H1 (cell line): Measurements from ENCODE around the gene ARHGAP23. TPM values are rescaled to one million over a fixed set of nuclear protein-coding genes. Genes with fewer than 3 reads are reported as not detected.

Source experiments
- CTCF ChIA-PET: fragments of 300-600 bp; sonication (Branson Sonifier 250); formaldehyde crosslinking; loops from one replicate; lab custom pipeline; 2021; ENCODE audit not compliant: partially characterized antibody; lab: Charles Lee
- POLR2A ChIA-PET: fragments of 300-600 bp; sonication (Branson Sonifier 250); formaldehyde crosslinking; loops from one replicate; lab custom pipeline; 2021; ENCODE audit warnings: inconsistent platforms; ENCODE audit not compliant: partially characterized antibody; lab: Charles Lee
- DNase-seq, 2 experiments: peaks; one replicate each; pipeline versions ENCODE4 v3.0.0 to v3.0.0-alpha.2; 2010 to 2022; ENCODE audit warnings: low spot score in 2 of 2, low read depth in 1 of 2, mixed read lengths in 1 of 2
- FAIRE-seq: peaks from 2 replicates; lab custom pipeline; 2011; peaks lifted over from hg19 to GRCh38; lab: Jason Lieb, UNC
- H2AFZ ChIP-seq: 2 replicates; pipeline ENCODE4 v1.8.1; 2012; ENCODE audit warnings: low read length, inconsistent platforms
- H2AK5ac ChIP-seq: 2 replicates; pipeline ENCODE4 v1.6.1; 2013; ENCODE audit warnings: low read depth, low read length
- H2BK120ac ChIP-seq: replicated peaks from 2 replicates; pipeline ENCODE3; 2013; ENCODE audit warnings: low read depth, low read length, inconsistent platforms
- H2BK12ac ChIP-seq: 2 replicates; pipeline ENCODE4 v1.6.1; 2013; ENCODE audit warnings: low read depth, low read length
- H2BK15ac ChIP-seq: 2 replicates; pipeline ENCODE4 v1.6.1; 2013; ENCODE audit warnings: low read length
- H2BK20ac ChIP-seq: 2 replicates; pipeline ENCODE4 v1.6.1; 2013; ENCODE audit warnings: low read length
- H2BK5ac ChIP-seq: 2 replicates; pipeline ENCODE4 v1.6.1; 2013; ENCODE audit warnings: low read depth, low read length
- H3K14ac ChIP-seq: 2 replicates; pipeline ENCODE4 v1.6.1; 2013; ENCODE audit warnings: inconsistent platforms; ENCODE audit not compliant: insufficient read length
- H3K18ac ChIP-seq: 2 replicates; pipeline ENCODE4 v1.6.1; 2013; ENCODE audit warnings: low read length; ENCODE audit errors: extremely low read depth
- H3K23ac ChIP-seq: 2 replicates; pipeline ENCODE4 v1.6.1; 2013; ENCODE audit warnings: inconsistent platforms; ENCODE audit not compliant: insufficient read length
- H3K23me2 ChIP-seq: 2 replicates; pipeline ENCODE4 v1.6.1; 2013; ENCODE audit warnings: low read depth, low read length
- H3K27ac ChIP-seq: 2 replicates; pipeline ENCODE4 v1.6.1; 2011; ENCODE audit warnings: low read depth, low read length, inconsistent platforms
- H3K27me3 ChIP-seq, 4 experiments: replicated peaks in 1 of 4; 1 replicate in 1 of 4; 2 replicates in 3 of 4; pipeline versions ENCODE4 v1.6.1 to v1.8.1; 2011 to 2013; ENCODE audit warnings: low read length in 3 of 4, mild to moderate bottlenecking in 3 of 4, inconsistent platforms in 2 of 4, mixed read lengths in 2 of 4, moderate library complexity in 1 of 4; ENCODE audit not compliant: control insufficient read depth in 3 of 4, insufficient read depth in 3 of 4; ENCODE audit errors: extremely low read depth in 1 of 4
- H3K36me3 ChIP-seq, 4 experiments: 2 replicates each; pipeline versions ENCODE4 v1.6.1 to v1.8.1; 2011 to 2013; ENCODE audit warnings: mild to moderate bottlenecking in 4 of 4, low read length in 3 of 4, moderate library complexity in 2 of 4, control low read depth in 1 of 4, inconsistent platforms in 1 of 4; ENCODE audit not compliant: insufficient read depth in 4 of 4, control insufficient read depth in 2 of 4
- H3K4ac ChIP-seq: replicated peaks from 2 replicates; pipeline ENCODE3; 2013; ENCODE audit warnings: low read length, low read depth, mixed read lengths, inconsistent platforms; ENCODE audit not compliant: insufficient read length
- H3K4me1 ChIP-seq, 4 experiments: replicated peaks in 1 of 4; 1 replicate in 1 of 4; 2 replicates in 3 of 4; pipeline versions ENCODE4 v1.6.1 to v1.8.1; 2011 to 2013; ENCODE audit warnings: low read length in 3 of 4, inconsistent platforms in 2 of 4, mixed read lengths in 1 of 4; ENCODE audit not compliant: insufficient read depth in 4 of 4, control insufficient read depth in 3 of 4
- H3K4me2 ChIP-seq, 2 experiments: 2 replicates each; pipeline versions ENCODE4 v1.6.1 to v1.8.1; 2011 to 2013; ENCODE audit warnings: low read depth in 2 of 2, low read length in 2 of 2, control low read depth in 1 of 2, inconsistent platforms in 1 of 2, mild to moderate bottlenecking in 1 of 2; ENCODE audit not compliant: insufficient read depth in 1 of 2
- H3K4me3 ChIP-seq, 4 experiments: fragments of 200-600, 300-600 bp in 1 of 4; sonication (generic), shearing (Covaris generic), sonication (Bioruptor Twin) in 1 of 4; 2 replicates each; pipeline versions ENCODE4 v1.5.1 to v1.8.1; 2011 to 2016; ENCODE audit warnings: low read length in 4 of 4, low read depth in 3 of 4, control low read depth in 2 of 4, inconsistent platforms in 2 of 4, mild to moderate bottlenecking in 2 of 4, mixed read lengths in 1 of 4, moderate library complexity in 1 of 4; ENCODE audit not compliant: insufficient read depth in 2 of 4; ENCODE audit errors: extremely low read depth in 1 of 4
- H3K56ac ChIP-seq: replicated peaks from 2 replicates; pipeline ENCODE3; 2013; ENCODE audit warnings: low read depth, mild to moderate bottlenecking, mixed read lengths, low read length, inconsistent platforms; ENCODE audit not compliant: insufficient read length
- H3K79me1 ChIP-seq: 2 replicates; pipeline ENCODE4 v1.6.1; 2013; ENCODE audit warnings: low read depth, low read length, control low read depth
- H3K79me2 ChIP-seq, 2 experiments: 2 replicates each; pipeline versions ENCODE4 v1.6.1 to v1.8.1; 2012 to 2013; ENCODE audit warnings: low read length in 2 of 2, mild to moderate bottlenecking in 2 of 2, inconsistent platforms in 1 of 2; ENCODE audit not compliant: insufficient read depth in 2 of 2, control insufficient read depth in 1 of 2
- H3K9ac ChIP-seq, 4 experiments: replicated peaks in 1 of 4; 1 replicate in 1 of 4; 2 replicates in 3 of 4; pipeline versions ENCODE4 v1.6.1 to v1.8.1; 2011 to 2013; ENCODE audit warnings: low read depth in 3 of 4, low read length in 3 of 4, control low read depth in 2 of 4, mild to moderate bottlenecking in 2 of 4, moderate library complexity in 2 of 4, inconsistent platforms in 1 of 4; ENCODE audit errors: extremely low read depth in 1 of 4
- H3K9me3 ChIP-seq, 2 experiments: 2 replicates each; pipeline versions ENCODE4 v1.6.1 to v1.8.1; 2012 to 2013; ENCODE audit warnings: mild to moderate bottlenecking in 2 of 2, moderate library complexity in 2 of 2, control low read depth in 1 of 2, inconsistent platforms in 1 of 2, low read depth in 1 of 2, low read length in 1 of 2, mixed read lengths in 1 of 2; ENCODE audit not compliant: insufficient read depth in 2 of 2
- H4K20me1 ChIP-seq, 2 experiments: replicated peaks in 1 of 2; 2 replicates each; pipeline versions ENCODE3 to v1.8.1; 2011 to 2013; ENCODE audit warnings: inconsistent platforms in 2 of 2, low read length in 2 of 2, mild to moderate bottlenecking in 1 of 2; ENCODE audit not compliant: insufficient read depth in 2 of 2, control insufficient read depth in 1 of 2
- H4K5ac ChIP-seq: 2 replicates; pipeline ENCODE4 v1.6.1; 2013; ENCODE audit warnings: low read length, low read depth, mixed read lengths, inconsistent platforms; ENCODE audit not compliant: insufficient read length
- H4K8ac ChIP-seq: 2 replicates; pipeline ENCODE4 v1.8.0; 2013; ENCODE audit warnings: mild to moderate bottlenecking, moderate library complexity, low read length, inconsistent platforms; ENCODE audit not compliant: insufficient read depth; ENCODE audit errors: extremely low read depth
- H4K91ac ChIP-seq: replicated peaks from 2 replicates; pipeline ENCODE3; 2013; ENCODE audit warnings: low read length, mixed read lengths, inconsistent platforms; ENCODE audit not compliant: insufficient read length
- CBX5 ChIP-seq: fragments of 300-800, 300-1000 bp; sonication (generic); IDR thresholded peaks from 2 replicates; pipeline ENCODE4 v1.7.1; 2016; ENCODE audit warnings: antibody characterized with exemption, low read length, low read depth
- CEBPB ChIP-seq: IDR thresholded peaks from 2 replicates; pipeline ENCODE4 v1.6.1; 2012; ENCODE audit warnings: low read depth, low read length
- CHD1 ChIP-seq: IDR thresholded peaks from 2 replicates; pipeline ENCODE4 v1.6.1; 2012; ENCODE audit warnings: low read depth, low read length, improper control_type of control experiment
- GTF2F1 ChIP-seq: IDR thresholded peaks from 2 replicates; pipeline ENCODE4 v1.6.1; 2012; ENCODE audit warnings: low read depth, low read length, improper control_type of control experiment, borderline replicate concordance
- RBBP5 ChIP-seq: IDR thresholded peaks from 2 replicates; pipeline ENCODE4 v1.7.1; 2012; ENCODE audit warnings: low read depth, mild to moderate bottlenecking, inconsistent platforms, low read length, moderate library complexity, borderline replicate concordance
- SIN3A ChIP-seq, 2 experiments: IDR thresholded peaks in 1 of 2; conservative IDR thresholded peaks in 1 of 2; 2 replicates each; pipeline ENCODE4 v1.6.1; 2011 to 2012; ENCODE audit warnings: low read length in 2 of 2, improper control_type of control experiment in 1 of 2, low read depth in 1 of 2, mild to moderate bottlenecking in 1 of 2
- SIRT6 ChIP-seq: IDR thresholded peaks from one replicate; pipeline ENCODE4 v1.7.1; 2012; ENCODE audit warnings: low read length, inconsistent platforms
- TAF7 ChIP-seq: optimal IDR thresholded peaks from 2 replicates; pipeline ENCODE3; 2011; ENCODE audit warnings: low read depth, mild to moderate bottlenecking, inconsistent platforms, low read length, moderate library complexity, borderline replicate concordance
- YY1 ChIP-seq: IDR thresholded peaks from 2 replicates; pipeline ENCODE4 v1.6.1; 2011; ENCODE audit warnings: low read depth, mild to moderate bottlenecking, low read length
- WGBS, 2 experiments: shearing (Covaris generic) in 1 of 2; methylation state at CpG; one replicate each; pipeline versions ENCODE4 v1.1.6 to v1.1.7; 2013 to 2015; ENCODE audit warnings: low lambda C conversion rate in 2 of 2, mixed read lengths in 2 of 2, inconsistent platforms in 1 of 2, low coverage in 1 of 2, missing lambda C conversion rate in 1 of 2; ENCODE audit not compliant: insufficient replicate concordance in 2 of 2, insufficient coverage in 1 of 2, insufficient read length in 1 of 2; ENCODE audit errors: extremely low coverage in 1 of 2, missing lambda C conversion rate in 1 of 2; 5-methylcytosine and 5-hydroxymethylcytosine counted together
- polyA plus RNA-seq, 7 experiments: library from polyadenylated mRNA; depleted of rRNA in 3 of 7; stranded (reverse) in 5 of 7; unstranded in 2 of 7; fragments of >200 nt in 5 of 7; fragments of 200-250 nt in 2 of 7; gene quantifications; 1 replicate in 5 of 7; 2 replicates in 1 of 7; 4 replicates in 1 of 7; pipeline versions ENCODE4 v1.2.1 to v1.2.3, GENCODE V29; 2011 to 2013; ENCODE audit warnings: missing spikeins in 2 of 7, mixed read lengths in 2 of 7
- total RNA-seq: library from RNA; stranded (reverse); fragmentation: NEBNext Ultra II Directional; extraction: Animal tissue kit (Norgen Biotek cat#: 25700); gene quantifications from 2 replicates; pipeline ENCODE4 v1.2.1, GENCODE V29; 2021
- TF ChIP-seq, protein P1 (sequence below): IDR thresholded peaks from 2 replicates; pipeline ENCODE4 v1.6.1; 2011; ENCODE audit warnings: low read length, improper control_type of control experiment

Gene ARHGAP23
- total and polyA plus RNA-seq, 2 of the 8 experiments (the other 6 are each of a cell fraction or from before 2014, with no cell fraction given): 16.3 to 107 TPM

- CTCF ChIA-PET: interaction anchor here (0.7 to 1.8 kb wide), 7 partner anchors 9 to 41 kb away, joined by 3 to 9 read pairs (median 3); no protein-coding TSS in a partner anchor
These were observed 36.6 kb downstream of the ARHGAP23 start for GRCh38 chr17:38464723-38465390.

More at GRCh38 chr17:38464723-38465390, 36.6 kb downstream of the ARHGAP23 start:
- no peak overlapping the region for H2BK15ac ChIP-seq
- TF ChIP-seq RBBP5: no peak
- TF ChIP-seq CHD1: no peak
- no peak for TF ChIP-seq GTF2F1
- no peak for TF ChIP-seq YY1
- no peak for TF ChIP-seq TAF7
- no peak for TF ChIP-seq SIRT6
- TF ChIP-seq, protein P1, sequence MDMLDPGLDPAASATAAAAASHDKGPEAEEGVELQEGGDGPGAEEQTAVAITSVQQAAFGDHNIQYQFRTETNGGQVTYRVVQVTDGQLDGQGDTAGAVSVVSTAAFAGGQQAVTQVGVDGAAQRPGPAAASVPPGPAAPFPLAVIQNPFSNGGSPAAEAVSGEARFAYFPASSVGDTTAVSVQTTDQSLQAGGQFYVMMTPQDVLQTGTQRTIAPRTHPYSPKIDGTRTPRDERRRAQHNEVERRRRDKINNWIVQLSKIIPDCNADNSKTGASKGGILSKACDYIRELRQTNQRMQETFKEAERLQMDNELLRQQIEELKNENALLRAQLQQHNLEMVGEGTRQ: no peak
- TF ChIP-seq CEBPB: no peak
- TF ChIP-seq CBX5: no peak
- no peak for TF ChIP-seq SIN3A (conservative IDR thresholded peaks at IDR 0.05 in 1 of 2, IDR thresholded peaks at IDR 0.05 in 1 of 2; ENCODE audit: low read depth in 1 of 2, low read length in 2 of 2)
- H3K27me3 ChIP-seq: no peaks in the 10 kb centered on the region
- H4K91ac ChIP-seq: no peak overlapping the region
- H3K4me3 ChIP-seq: no peak overlapping the region
- H3K36me3 ChIP-seq: peaks cover 9 to 73% (median 31%) of the 10 kb centered on the region in 4 experiments
- FAIRE-seq (no peak), DNase-seq (no peak)
- H4K8ac ChIP-seq: no peak overlapping the region
- peaks cover 12% of the 10 kb centered on the region for H3K79me1 ChIP-seq
- no peak overlapping the region for H2BK120ac ChIP-seq
- peaks cover 8 to 27% of the 10 kb centered on the region in 2 experiments for H4K20me1 ChIP-seq
- no peak overlapping the region for H2AK5ac ChIP-seq
- H3K27ac ChIP-seq: peak overlapping the region; percentile 54
- H3K18ac ChIP-seq: no peak overlapping the region
- H3K79me2 ChIP-seq: peaks cover 0 to 19% of the 10 kb centered on the region in 2 experiments; a peak in 2 of 4 replicates
- WGBS, 2 experiments: 86% methylated on average over 6 of the region's 28 CpGs; no CpG with 5 or more reads in 1 of the 2 experiments
- no peak overlapping the region for H3K14ac ChIP-seq
- no peak overlapping the region for H2BK20ac ChIP-seq
- H3K23me2 ChIP-seq: peaks cover 3% of the 10 kb centered on the region; the same call in 1 of the 2 replicates
- H4K5ac ChIP-seq: no peak overlapping the region
- H3K56ac ChIP-seq: no peak overlapping the region
- POLR2A ChIA-PET: interaction anchor here (0.9 to 1.6 kb wide), 4 partner anchors 9 to 41 kb away, joined by 3 to 10 read pairs (median 4); no protein-coding TSS in a partner anchor
- H3K4ac ChIP-seq: no peak overlapping the region
- no peak overlapping the region for H3K4me2 ChIP-seq
- no peak overlapping the region for H3K23ac ChIP-seq
- H2AFZ ChIP-seq: no peak overlapping the region
- peaks cover 0 to 8% (median 1%) of the 10 kb centered on the region in 4 experiments; a peak in 4 of 7 replicates for H3K4me1 ChIP-seq
- H2BK12ac ChIP-seq: no peak overlapping the region
- no peak overlapping the region for H3K9ac ChIP-seq
- H3K9me3 ChIP-seq: no peaks in the 10 kb centered on the region
- H2BK5ac ChIP-seq: peak overlapping the region; percentile 12; the same call in 1 of the 2 replicates
